Smooth muscle cell of the brain vasculature (primary cell): ENCODE data around the gene SLC39A2.
"Not testable (repeated sequence)": the region's sequence is repeated elsewhere in the genome, so short reads cannot be mapped to it uniquely, and the experiment has no call there.

Experiments
- DNase-seq: peaks from one replicate; pipeline ENCODE4 v3.0.0-alpha.2; 2012; ENCODE audit warnings: low read depth, low spot score

The SLC39A2 gene

DNA sequence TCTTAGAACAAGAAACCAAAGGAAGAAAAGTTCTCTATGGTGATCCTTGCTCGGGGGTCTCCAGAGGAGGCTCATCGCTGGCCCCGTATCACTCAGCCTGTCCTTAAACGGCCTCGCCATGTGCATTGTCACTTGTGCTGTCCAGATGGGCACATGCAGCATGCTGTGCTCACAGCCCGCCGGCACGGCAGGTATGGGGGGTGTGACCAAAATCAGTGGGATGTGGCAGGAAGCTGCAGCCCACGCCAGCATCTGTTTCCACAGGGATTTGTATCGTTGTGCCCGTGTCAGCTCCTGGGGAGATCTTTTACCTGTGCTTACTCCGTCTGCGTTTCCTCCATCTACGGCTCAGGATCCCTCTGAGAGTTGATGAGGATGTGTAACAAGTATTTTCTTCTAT is 2.6 kb upstream of the SLC39A2 start:
- DNase-seq: no peak

DNA sequence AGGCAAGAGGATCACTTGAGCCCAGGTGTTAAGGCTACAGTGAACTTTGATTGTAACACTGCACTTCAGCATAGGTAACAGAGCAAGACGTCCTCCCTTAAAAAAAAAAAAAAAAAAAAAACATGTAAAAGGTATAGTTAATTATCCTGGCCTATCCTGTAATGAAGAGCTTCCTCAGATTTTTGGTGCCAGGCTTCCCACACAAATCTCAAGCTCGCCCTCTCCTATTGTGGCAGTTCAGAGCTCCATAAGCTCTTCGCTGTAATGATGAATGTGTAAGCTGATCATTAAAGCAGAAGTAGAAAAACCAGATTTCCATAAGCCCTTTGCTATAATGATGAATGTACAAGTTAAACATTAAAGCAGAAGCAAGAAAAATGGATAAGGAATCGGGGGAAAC is 2.0 kb upstream of the SLC39A2 start:
- DNase-seq: no peak

DNA sequence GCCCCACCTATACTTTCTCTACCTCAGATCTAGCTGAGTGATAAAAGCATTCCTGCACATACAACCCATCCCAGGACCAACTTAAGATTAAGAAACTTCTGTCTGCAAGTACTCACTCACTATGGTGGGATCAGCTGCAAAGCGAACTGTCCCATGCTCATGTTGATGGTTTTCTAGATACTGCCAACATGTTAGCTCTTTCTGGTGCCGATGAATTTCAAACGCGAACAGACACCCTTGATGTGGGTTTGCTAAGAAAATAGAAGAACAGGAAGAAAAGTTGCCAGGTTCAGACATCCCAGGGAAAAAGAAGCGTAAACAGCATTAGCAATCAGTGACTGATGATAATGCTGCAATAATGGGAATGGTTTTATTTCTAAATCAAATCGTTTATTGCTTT is 1.5 kb upstream of the SLC39A2 start:
- DNase-seq: no peak

DNA sequence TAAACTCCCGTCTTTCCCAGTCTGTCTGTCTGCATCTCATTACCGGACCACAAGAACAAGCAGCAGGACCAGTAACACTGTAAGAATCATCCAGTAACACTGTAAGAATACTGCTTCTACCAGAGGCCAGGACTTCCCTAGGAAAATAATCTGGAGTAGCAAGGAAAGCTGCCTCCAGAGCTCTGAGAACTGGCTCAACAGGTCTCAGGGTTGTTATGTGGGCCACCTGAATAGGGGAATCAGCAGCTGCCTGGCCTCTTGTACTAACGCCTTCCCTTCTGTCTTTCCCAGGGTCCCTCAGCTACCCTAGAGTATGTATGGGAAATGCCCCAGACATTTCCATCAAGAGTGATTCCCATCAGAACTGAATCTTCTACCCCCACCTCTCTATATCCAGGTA is 954 bp upstream of the SLC39A2 start:
- DNase-seq: no peak

DNA sequence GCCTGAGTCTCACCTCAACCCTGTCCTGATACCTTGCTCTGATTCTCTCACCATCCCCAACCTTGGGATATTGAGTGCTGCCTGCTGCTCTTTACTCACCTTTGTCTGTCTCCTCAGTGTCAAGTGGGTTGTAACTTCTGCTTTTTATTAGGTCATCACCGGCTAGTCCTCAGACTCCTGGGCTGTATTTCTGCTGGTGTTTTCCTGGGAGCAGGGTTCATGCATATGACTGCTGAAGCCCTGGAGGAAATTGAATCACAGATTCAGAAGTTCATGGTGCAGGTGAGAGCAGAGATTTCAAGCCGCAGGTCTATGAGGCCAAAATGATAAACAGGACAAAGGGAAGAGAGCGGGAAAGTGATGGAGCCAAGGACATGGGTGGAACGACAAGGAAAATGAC is 498 bp downstream of the SLC39A2 start:
- DNase-seq: no peak

DNA sequence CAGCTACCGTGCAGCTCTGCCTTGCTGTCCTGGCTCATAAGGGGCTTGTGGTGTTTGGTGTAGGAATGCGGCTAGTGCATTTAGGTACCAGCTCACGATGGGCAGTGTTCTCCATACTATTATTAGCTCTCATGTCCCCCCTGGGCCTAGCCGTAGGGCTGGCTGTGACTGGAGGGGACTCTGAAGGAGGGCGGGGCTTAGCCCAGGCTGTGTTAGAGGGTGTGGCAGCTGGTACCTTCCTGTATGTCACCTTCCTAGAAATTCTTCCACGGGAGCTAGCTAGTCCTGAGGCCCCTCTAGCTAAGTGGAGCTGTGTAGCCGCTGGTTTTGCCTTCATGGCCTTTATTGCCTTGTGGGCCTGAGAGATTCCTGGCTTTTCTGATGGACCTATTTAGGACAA is 2.1 kb downstream of the SLC39A2 start:
- no peak for DNase-seq

DNA sequence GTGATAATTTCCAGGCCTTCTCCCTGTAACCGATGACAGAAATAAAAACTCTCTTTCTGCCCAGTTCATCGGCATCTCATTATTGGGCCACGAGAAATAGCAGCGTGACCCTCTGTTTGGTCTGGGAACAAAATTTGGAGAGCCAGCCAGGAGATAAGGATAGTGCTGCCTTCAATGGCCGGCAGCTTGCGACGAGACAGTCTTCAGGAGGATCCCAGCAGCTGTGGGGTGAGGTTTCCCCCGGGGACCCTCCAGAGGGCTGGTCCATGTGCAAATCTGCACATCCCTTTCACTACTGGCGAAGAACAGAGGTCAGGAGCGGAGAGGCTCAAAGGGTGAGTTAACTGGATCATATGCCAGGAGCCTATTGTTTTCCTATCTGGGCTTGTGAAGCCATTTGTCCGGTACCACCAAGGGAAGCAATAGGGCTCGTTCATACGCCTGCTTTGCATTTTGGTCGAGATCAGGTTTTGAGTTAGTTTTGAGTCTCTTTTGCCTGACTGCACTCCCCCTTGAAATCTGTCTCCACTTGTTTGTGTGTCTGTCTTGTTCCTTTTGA is 4.8 kb downstream of the SLC39A2 start:
- DNase-seq: no peak

DNA sequence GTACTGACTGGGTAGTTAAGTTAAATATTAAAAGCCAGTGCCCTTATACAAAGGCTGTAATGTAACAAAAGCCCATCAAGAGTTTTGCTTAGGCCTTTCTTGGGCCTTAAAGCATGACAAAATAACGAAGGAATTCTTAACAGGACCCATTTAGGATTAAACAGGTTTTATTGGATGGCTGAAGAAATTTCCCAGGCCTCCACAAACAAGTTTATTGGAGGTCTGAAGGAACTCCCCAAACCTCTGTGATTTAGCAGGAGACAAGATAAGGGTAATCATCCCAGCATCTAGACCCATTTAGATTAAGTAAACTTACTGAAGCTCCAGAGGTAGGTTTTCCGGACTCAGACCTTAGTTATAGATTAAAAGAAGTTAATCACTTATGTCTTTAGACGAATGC is 10.6 kb downstream of the SLC39A2 start:
- not testable (repeated sequence) for DNase-seq

DNA sequence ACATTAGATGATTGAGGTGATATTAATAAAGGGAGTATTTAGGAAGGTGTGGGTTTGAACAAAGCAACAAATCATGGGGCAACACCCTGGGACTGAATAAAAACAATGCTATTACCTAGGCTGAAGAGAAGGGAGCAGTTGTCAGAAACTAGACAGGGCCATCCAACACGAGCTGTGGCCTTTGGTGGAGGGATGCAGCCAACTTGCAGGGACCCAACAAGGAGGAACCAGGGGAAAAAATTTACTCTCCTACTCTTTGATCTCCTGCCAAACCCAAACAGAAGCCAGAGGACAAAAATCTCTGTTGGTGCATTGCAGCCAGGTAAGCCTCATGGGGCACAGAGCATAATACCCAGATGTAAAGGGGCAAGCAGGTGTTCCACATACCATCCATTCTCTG is 12.0 kb downstream of the SLC39A2 start:
- no peak for DNase-seq

DNA sequence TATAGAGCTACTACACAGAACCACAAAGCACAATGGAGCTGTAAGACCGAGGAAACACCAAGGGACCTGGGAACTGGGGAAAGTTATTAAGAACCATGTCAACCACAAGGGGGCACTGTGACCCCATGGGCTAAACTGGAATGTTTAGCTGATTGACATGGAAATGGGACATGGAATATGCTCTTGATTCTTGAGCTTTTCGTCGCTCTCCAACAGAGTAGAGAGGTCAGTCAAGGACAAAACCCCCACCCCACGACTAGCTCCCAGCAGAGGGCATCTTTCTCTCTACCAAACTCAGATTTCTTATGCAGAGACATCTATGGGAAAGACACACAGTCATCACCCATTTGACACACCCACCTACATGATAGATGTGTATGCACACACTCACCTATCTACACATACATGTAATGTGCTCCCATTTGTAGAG is 15.7 kb downstream of the SLC39A2 start:
- DNase-seq: peak; percentile 83

DNA sequence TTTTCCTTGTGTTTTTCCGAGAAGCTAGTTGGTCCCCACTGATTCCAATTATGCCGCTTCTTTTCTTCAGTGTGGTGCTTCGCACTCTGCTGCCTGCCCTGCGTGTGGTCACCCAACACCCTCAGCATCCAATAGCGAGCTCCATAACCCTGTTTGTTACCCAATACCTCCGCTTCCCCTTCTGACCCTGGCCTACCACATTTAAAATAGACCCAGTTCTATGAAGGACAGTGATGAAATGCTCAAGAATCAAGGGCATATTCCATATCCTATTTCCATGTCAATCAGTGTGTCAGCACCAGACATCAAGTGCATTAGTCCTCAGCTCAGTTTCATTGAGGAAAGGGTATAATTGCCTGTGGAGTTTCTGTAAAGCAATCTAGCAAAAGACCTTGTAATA is 16.2 kb downstream of the SLC39A2 start:
- no peak for DNase-seq

DNA sequence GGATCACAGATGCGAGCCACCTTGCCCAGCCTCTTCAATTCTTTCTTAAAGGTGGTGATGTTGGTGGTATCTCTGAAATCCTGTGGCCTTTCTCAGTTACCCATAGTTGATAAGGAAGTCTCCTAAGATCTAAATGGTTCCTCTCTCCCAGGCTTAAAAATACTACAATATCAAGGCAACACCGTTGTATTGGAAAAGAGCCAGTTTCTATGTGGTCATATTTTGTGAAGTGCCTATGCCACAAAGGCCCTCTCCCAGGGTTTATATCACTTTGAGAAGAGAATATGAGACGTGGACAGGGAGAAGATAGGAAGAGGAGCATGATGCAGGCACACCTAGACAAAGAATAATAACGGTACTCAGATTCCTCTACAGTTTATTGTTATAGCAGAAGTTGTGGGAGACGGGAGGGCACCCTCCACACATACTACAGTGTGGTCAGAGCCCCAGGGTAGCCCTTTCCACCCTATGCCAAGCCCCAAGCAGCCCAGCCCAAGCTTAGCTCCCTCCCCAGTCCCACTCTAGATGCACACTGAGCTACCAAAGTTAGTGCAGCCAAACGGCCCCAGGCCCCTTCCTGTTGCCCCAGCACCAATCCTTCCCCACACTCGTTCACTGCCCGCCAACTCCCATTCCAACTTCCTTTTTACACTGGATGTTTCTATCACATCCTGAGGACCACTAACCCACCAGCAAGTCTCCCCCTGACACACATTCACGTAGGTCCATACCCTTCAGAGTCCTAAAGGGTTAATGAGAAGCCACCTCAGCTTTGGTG is 17.5 kb downstream of the SLC39A2 start:
- no peak for DNase-seq

DNA sequence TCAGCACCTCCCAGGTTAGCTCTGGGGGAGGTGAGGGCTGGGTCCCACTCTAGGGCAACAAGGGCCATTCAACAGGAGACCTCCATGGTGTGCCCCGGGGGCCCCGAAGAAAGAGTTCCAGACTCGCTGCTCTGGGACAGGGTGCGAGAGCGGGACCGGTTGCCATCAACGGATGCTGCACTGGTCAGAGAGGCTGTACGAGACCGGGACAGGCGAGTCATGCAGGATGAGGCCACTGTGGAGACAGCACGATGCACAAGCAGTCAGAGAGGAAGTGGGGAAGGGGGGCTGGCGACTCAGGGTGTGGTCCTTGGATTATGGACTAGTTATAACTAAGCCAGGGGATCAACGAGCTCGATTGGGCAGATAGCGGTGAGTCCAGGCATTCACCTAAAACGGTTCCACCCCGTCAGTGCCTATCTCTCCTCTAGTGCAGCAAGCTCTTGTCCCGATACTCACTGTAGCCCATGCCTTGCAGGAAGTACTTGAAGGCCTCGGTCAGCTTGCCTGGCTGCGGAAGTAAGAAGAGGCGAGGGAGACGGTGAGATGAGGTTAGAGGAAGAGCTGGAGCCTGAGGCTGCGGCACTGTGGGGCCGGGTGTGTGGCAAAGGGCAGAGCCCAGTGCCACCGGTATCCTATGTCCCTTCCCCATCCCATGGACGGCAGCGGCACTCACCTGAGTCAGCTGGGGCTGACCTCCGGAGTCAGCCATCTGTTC is 18.6 kb downstream of the SLC39A2 start:
- DNase-seq: no peak

DNA sequence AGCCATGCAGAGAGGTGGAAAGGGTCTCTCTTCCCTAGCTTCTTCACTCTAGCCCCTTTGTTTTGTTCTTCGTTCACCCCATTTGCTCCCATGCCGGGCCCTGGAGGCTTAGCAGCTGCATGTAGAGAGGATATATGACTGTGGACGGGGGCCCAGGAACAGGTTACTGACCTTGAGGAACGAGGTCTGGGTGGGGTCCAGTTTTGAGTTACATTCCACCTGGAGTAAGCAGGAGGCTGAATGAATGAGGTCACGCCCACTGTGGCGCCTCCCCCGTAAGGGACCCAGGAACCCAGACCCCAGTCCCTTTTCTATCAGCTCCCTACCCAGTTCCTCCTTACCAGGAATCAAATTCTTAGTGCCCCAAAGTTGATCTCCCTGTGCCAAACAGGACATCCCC is 19.2 kb downstream of the SLC39A2 start:
- DNase-seq: no peak

DNA sequence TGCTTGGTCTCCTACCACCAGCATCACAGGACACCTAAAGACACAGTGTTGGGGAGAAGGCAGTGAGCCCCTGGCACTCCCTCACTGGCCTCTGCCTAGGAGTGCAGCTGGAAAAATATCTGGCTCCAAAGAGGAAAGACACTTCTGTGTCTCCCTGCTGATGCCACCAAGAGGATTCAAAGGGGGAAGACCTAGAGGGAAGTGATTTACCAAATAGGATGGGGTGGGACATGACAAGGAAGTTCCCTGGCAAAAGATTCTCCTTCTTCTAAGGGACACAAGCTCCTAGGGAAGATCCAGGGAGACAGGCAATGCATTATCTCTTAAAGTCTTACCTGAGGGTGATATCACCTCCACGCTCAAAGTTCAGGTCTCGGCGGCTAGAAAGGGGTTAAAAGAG is 19.7 kb downstream of the SLC39A2 start:
- no peak for DNase-seq

DNA sequence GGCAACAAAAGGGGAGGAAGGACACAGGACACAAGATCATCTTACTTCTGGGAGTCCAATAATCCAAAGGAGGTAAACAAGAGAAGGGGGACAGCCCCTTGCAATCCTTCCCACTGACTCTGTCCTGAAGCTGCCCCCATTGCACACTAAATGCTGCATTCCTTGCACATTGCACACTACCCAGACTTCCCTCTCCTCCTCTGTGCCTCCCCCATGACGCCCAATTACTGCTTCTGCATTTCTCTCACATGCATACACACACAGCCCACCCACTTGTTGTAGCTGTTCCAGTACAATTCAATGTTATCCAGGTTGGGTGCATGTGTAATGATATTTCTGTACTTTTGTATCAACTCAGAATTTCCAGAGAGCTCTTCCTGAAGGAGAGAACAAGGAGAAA is 20.3 kb downstream of the SLC39A2 start:
- no peak for DNase-seq

DNA sequence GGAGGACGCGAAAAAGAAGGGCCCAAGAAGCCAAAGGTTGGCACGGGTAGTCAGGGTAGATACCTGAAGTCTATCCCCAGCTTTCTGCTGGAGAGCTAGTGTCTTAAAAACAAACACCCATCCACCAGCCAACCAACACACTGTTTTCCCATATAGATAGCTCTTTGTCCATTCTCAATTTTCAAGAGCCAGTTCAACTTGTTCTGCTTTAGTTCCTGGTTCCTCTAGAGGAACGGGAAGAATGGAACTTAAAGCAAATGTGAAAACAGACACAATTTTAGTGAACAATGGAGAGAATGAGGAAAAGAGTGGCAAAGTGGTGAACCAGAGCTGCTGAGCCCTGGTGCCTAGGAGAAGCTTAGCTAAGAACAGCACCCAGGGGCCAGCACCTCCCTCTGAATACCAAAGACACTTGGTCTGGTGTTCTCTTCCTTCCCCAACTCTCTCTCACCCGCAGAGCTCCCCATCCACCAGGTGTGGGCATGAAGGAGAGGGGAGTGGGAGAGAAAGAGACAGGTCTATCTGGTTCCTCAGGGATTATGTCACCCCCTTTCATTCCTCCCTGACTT is 22.0 kb downstream of the SLC39A2 start:
- DNase-seq: no peak

DNA sequence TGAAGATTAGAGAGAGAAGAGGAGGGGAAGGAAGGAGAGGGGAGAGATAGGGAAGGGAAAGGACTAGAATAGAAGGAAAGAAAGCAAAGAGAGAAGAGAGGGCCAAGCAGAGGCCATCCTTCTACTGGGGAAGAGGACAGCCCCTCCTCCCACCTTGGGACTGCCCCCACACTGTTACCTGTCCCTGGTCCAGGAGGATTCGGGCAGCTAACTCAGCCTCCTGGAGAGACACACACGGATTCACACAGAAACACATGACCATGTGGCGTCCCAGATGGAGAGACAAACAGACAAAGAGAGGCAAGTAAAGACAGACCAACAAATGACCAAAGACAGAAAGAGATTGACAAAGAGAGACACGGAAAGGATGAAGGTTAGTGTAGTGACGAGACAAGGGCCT is 23.6 kb downstream of the SLC39A2 start:
- no peak for DNase-seq

DNA sequence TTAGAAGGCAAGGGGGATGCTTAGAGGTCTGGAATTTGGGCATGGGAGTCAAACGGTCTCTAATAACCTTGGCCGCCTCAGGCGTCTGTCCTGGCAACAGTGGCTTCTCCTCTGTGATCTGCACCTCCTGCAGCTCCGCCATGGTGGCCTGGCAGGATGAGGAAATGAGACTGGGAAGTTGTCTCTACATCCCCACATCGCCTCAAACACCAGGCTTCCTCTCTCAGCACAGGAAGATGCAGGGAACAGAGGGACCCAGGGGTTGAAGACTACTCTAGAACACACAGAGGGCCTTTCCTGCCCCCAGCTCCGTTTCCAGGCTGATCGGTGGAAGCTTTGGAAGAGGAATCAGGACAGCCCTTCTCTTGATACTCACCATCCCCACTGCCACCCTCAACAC is 24.1 kb downstream of the SLC39A2 start:
- DNase-seq: no peak

DNA sequence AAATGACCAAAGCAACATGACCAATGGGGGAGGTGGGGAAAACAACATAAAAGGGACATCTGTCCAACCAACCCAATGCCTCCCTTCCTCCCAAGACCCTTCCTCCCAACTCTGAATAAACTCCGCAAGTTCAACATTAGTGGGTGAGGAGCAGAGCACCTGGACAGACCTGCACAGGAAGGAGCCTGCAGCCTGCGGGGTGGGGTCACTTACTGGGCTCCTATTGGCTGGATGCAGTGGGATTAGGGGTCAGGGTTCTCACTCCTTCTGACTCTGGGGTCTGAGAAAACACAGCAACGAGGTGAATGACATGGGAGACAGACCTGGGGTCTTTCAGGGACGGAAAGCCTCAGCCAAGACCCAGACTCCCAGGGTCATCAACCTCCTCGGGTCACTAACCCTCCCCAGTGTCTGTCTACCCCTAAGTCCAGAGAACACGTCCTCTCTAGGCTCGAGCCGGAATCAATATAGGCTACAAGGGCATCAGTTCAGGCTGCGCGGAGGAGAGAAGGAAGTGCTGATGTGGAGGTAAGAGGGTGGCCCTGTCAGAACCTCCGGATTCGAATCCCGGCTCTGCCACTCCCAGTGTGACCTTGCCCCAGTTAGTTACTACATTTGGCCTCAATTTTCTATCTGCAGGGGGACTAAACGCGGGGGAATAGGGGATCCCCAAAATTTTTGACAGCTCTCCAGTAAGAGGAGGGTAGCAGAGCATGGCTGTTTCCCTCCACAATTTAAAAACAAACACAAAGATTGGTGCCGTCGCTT is 24.9 kb downstream of the SLC39A2 start:
- DNase-seq: no peak

DNA sequence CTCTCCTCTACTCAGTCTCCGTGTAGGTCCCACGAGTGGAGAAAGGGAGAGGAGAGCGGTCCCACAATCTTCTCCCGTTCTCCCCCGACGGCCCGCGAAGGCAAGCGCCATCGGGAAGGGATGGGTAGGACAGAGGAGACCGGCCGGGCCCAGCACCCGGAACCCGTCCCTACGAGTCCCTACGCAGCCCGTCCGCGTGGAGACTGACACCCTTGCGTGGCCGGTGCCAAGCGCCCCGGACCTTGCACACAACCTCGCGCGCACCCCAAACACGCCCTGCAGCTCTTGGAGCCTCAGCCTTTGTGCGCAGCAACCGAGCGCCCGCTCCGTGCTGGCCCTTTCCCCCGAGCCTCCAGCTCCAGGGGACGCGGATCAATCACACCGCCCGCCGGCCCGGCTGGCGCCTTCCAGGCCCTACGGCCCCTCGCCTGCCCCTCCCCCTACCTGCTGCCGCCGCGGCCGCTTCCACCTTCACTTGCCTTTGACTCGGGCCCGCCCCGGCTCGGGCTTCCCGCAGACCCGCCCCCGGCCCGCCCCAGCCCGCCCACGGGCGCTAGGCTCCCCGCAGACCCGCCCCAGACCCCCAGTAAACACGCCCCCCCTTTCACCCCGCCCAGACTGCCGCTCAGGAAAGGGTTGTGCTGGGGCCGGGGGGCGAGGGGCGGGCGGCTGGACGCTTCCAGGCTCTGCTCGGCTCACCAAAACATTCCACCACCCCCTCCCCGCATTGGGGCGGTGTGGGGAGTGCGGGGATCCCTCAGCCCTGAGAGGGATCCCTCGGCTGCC is 25.7 kb downstream of the SLC39A2 start, which contains the start of gene NDRG2:
Gene NDRG2 (minus strand): TSS at position 477 of the 786 bp plus-strand sequence. CDS start 1,746 bp downstream, outside the sequence.
- DNase-seq: no peak
